Measurements from ENCODE around the gene POR. TPM values are rescaled to one million over a fixed set of nuclear protein-coding genes. Genes with fewer than 3 reads are reported as not detected.

Gene POR
- total RNA-seq, 1 experiment from 2014 or later: 168 TPM

GRCh38 chr7:75989500-75990388 lies 74.8 kb downstream of the POR start:
- POLR2A ChIA-PET: interaction anchor here (0.6 kb wide), 2 partner anchors 26 to 111 kb away, joined by 7 read pairs; no protein-coding TSS in a partner anchor
- H3K27me3 ChIP-seq (ENCODE audit: control insufficient read depth, insufficient read depth, low read length): no peaks in the 10 kb centered on the region
- in situ Hi-C loops (cut with HindIII; ENCODE audit: low pct_unique_long_range_greater_than_20kb, low sequenced_read_pairs): no loop called here
- H3K36me3 ChIP-seq (ENCODE audit: control insufficient read depth, insufficient read depth, low read length): no peaks in the 10 kb centered on the region
- 0 out of 2 replicates have a peak, but pooled peaks have one; percentile 2 for ATAC-seq
- TSS peak; percentile 59 for BruUV-seq (replicated peaks)
- TF ChIP-seq SIN3A (IDR thresholded peaks at IDR 0.05; ENCODE audit: borderline replicate concordance, insufficient read depth, low read depth, low read length): no peak
- TF ChIP-seq POLR2AphosphoS5 (IDR thresholded peaks at IDR 0.05; ENCODE audit: low read depth, low read length): no peak
- TF ChIP-seq, protein P1, sequence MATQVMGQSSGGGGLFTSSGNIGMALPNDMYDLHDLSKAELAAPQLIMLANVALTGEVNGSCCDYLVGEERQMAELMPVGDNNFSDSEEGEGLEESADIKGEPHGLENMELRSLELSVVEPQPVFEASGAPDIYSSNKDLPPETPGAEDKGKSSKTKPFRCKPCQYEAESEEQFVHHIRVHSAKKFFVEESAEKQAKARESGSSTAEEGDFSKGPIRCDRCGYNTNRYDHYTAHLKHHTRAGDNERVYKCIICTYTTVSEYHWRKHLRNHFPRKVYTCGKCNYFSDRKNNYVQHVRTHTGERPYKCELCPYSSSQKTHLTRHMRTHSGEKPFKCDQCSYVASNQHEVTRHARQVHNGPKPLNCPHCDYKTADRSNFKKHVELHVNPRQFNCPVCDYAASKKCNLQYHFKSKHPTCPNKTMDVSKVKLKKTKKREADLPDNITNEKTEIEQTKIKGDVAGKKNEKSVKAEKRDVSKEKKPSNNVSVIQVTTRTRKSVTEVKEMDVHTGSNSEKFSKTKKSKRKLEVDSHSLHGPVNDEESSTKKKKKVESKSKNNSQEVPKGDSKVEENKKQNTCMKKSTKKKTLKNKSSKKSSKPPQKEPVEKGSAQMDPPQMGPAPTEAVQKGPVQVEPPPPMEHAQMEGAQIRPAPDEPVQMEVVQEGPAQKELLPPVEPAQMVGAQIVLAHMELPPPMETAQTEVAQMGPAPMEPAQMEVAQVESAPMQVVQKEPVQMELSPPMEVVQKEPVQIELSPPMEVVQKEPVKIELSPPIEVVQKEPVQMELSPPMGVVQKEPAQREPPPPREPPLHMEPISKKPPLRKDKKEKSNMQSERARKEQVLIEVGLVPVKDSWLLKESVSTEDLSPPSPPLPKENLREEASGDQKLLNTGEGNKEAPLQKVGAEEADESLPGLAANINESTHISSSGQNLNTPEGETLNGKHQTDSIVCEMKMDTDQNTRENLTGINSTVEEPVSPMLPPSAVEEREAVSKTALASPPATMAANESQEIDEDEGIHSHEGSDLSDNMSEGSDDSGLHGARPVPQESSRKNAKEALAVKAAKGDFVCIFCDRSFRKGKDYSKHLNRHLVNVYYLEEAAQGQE (IDR thresholded peaks at IDR 0.05; ENCODE audit: insufficient read depth in 1 of 2, low read depth in 2 of 2, low read length in 1 of 2): no peak
- TF ChIP-seq TCF7L2 (IDR thresholded peaks at IDR 0.05; ENCODE audit: low read depth, low read length): no peak
- no peak for TF ChIP-seq CTCF (IDR thresholded peaks at IDR 0.05)
- peak overlapping the region; percentile 73 for H3K27ac ChIP-seq (ENCODE audit: low read length)
- H3K4me1 ChIP-seq (ENCODE audit: control insufficient read depth, insufficient read depth, low read length): peaks cover 22% of the 10 kb centered on the region
- CTCF ChIA-PET: no interaction called here
- H3K9me3 ChIP-seq (ENCODE audit: control insufficient read depth, insufficient read depth, low read depth, low read length): no peaks in the 10 kb centered on the region
- H3K4me3 ChIP-seq (ENCODE audit: low read depth in 2 of 2, low read length in 2 of 2): no peak overlapping the region
- no peak for DNase-seq (ENCODE audit: low read depth, low spot score)
- intact Hi-C loops (cut with micrococcal nuclease; ENCODE audit: unreplicated experiment): loop anchor here (10.0 kb wide), 1 partner anchor 115 kb away; the partner anchor contains the start of gene RHBDD2

DNA sequence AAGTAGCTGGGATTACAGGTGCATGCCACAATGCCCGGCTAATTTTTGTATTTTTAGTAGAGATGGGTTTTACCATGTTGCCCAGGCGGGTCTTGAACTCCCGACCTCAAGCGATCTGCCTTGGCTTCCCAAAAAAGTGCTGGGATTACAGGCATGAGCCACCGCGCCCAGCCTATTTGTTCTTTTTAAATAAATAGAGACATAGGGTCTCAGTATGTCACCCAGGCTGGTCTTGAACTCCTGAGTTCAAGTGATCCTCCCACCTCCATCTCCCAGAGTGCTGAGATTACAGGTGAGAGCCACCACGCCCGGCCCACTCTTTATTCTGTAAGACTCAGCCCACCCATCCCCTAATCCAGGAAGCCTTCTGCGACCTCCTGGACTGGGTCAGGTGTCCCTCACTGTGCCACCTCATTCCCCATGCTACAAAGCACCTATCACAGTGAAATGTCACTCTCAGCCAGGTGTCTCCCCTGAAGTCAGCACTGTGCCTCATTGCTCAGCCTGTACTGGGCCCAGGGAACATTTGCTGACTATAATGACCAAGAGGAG lies 76.7 kb downstream of the POR start:
- DNase-seq (ENCODE audit: low read depth, low spot score) (no peak), ATAC-seq (no peak)
- Histone ChIP-seq H3K9me3 (ENCODE audit: control insufficient read depth, insufficient read depth, low read depth, low read length) (no peaks in the 10 kb centered on the region), H3K27me3 (ENCODE audit: control insufficient read depth, insufficient read depth, low read length) (no peaks in the 10 kb centered on the region), H3K27ac (ENCODE audit: low read length) (no peak overlapping the region), H3K36me3 (ENCODE audit: control insufficient read depth, insufficient read depth, low read length) (no peaks in the 10 kb centered on the region), H3K4me1 (ENCODE audit: control insufficient read depth, insufficient read depth, low read length) (peaks cover 27% of the 10 kb centered on the region), H3K4me3 (ENCODE audit: low read depth in 2 of 2, low read length in 2 of 2) (no peak overlapping the region)
- in situ Hi-C loops (cut with HindIII; ENCODE audit: low pct_unique_long_range_greater_than_20kb, low sequenced_read_pairs): no loop called here
- BruUV-seq (replicated peaks): no TSS peak
- intact Hi-C loops (cut with micrococcal nuclease; ENCODE audit: unreplicated experiment): loop anchor here (10.0 kb wide), 1 partner anchor 117 kb away; the partner anchor contains the start of gene RHBDD2
- TF ChIP-seq CTCF (IDR thresholded peaks at IDR 0.05) (no peak), SIN3A (IDR thresholded peaks at IDR 0.05; ENCODE audit: borderline replicate concordance, insufficient read depth, low read depth, low read length) (no peak), TCF7L2 (IDR thresholded peaks at IDR 0.05; ENCODE audit: low read depth, low read length) (no peak)
- TF ChIP-seq, protein P1 (IDR thresholded peaks at IDR 0.05; ENCODE audit: insufficient read depth in 1 of 2, low read depth in 2 of 2, low read length in 1 of 2): no peak
- ChIA-PET CTCF (no interaction called here), POLR2A (no interaction called here)

Data from Panc1 (cell line).